ENCODE measurements around the gene BPI.
"Not testable (repeated sequence)": the region's sequence is repeated elsewhere in the genome, so short reads cannot be mapped to it uniquely, and the experiment has no call there.

The BPI gene

GRCh38 chr20:38373231-38373867, 69.4 kb downstream of the BPI start:
- no peak for DNase-seq

GRCh38 chr20:38373898-38374297, 69.9 kb downstream of the BPI start:
- DNase-seq = no peak

GRCh38 chr20:38377039-38377685, 73.2 kb downstream of the BPI start:
- DNase-seq = no peak

GRCh38 chr20:38377838-38378237, 73.9 kb downstream of the BPI start:
- DNase-seq = not testable (repeated sequence)

GRCh38 chr20:38383147-38383546, 79.2 kb downstream of the BPI start:
- no peak for DNase-seq

- no peak for DNase-seq
These were observed 82.0 kb downstream of the BPI start for GRCh38 chr20:38386004-38386403.

GRCh38 chr20:38386851-38387250, 82.9 kb downstream of the BPI start:
- DNase-seq = no peak

Data from CD4-positive, alpha-beta T cell treated with Interleukin-17A for 4 hours (primary cell).